SK-N-SH (cell line): ENCODE measurements around the gene TCF12. TPM values are rescaled to one million over a fixed set of nuclear protein-coding genes. Genes with fewer than 3 reads are reported as not detected.

Experiments
- CTCF ChIA-PET: fragments of 300-600, 350-600 bp; formaldehyde crosslinking; extraction: SDS; loops from one replicate; lab custom pipeline; 2021; lab: Yijun Ruan, JAX
- POLR2A ChIA-PET: fragments of 350-600 bp; sonication (Branson Sonifier 250); formaldehyde crosslinking; extraction: SDS; loops from one replicate; lab custom pipeline; 2020; ENCODE audit warnings: antibody characterized with exemption, inconsistent platforms; lab: Yijun Ruan, JAX
- DNase-seq: peaks from one replicate; pipeline ENCODE4 v3.0.0; 2012
- H2AFZ ChIP-seq: fragments of 200-600 bp; sonication (generic); 2 replicates; pipeline ENCODE4 v1.8.1; 2016; ENCODE audit warnings: antibody characterized with exemption, mild to moderate bottlenecking, low read depth
- H3F3A ChIP-seq: fragments of 200-600 bp; sonication (generic); replicated peaks from 2 replicates; pipeline ENCODE3; 2016; ENCODE audit warnings: antibody characterized with exemption, mild to moderate bottlenecking; ENCODE audit not compliant: insufficient read depth
- H3K27ac ChIP-seq, 2 experiments: fragments of 200-500 bp in 1 of 2; fragments of 200-600 bp in 1 of 2; sonication (Bioruptor generic) in 1 of 2; sonication (generic), shearing (Covaris generic) in 1 of 2; 2 replicates each; pipeline versions ENCODE4 v1.5.1 to v1.6.1; 2014 to 2016; ENCODE audit warnings: low read depth in 2 of 2, inconsistent platforms in 1 of 2, low read length in 1 of 2, mild to moderate bottlenecking in 1 of 2, mixed read lengths in 1 of 2
- H3K27me3 ChIP-seq: fragments of 200-600 bp; sonication (generic), shearing (Covaris generic); 2 replicates; pipeline ENCODE4 v1.6.1; 2016; ENCODE audit warnings: mixed run types; ENCODE audit not compliant: insufficient read depth
- H3K36me3 ChIP-seq, 2 experiments: fragments of 200-500 bp in 1 of 2; fragments of 200-600 bp in 1 of 2; sonication (Bioruptor generic) in 1 of 2; sonication (generic) in 1 of 2; replicated peaks in 1 of 2; 2 replicates each; pipeline versions ENCODE3 to v1.5.1; 2014 to 2016; ENCODE audit warnings: low read length in 1 of 2, mild to moderate bottlenecking in 1 of 2; ENCODE audit not compliant: insufficient read depth in 2 of 2, control insufficient read depth in 1 of 2
- H3K4me1 ChIP-seq, 2 experiments: fragments of 200-500 bp in 1 of 2; fragments of 200-600 bp in 1 of 2; sonication (Bioruptor generic) in 1 of 2; sonication (generic), shearing (Covaris generic) in 1 of 2; 2 replicates each; pipeline versions ENCODE4 v1.5.1 to v1.6.1; 2014 to 2016; ENCODE audit warnings: low read depth in 1 of 2, low read length in 1 of 2, mixed run types in 1 of 2; ENCODE audit not compliant: insufficient read depth in 2 of 2, control insufficient read depth in 1 of 2
- H3K4me2 ChIP-seq: fragments of 200-600 bp; sonication (generic), shearing (Covaris generic); 2 replicates; pipeline ENCODE4 v1.6.1; 2017; ENCODE audit warnings: mixed run types
- H3K4me3 ChIP-seq, 2 experiments: fragments of 200-500 bp in 1 of 2; fragments of 200-600 bp in 1 of 2; sonication (Bioruptor generic) in 1 of 2; sonication (generic), shearing (Covaris generic) in 1 of 2; 2 replicates each; pipeline versions ENCODE4 v1.5.1 to v1.8.1; 2014 to 2016; ENCODE audit warnings: low read depth in 2 of 2, inconsistent platforms in 1 of 2, low read length in 1 of 2, mild to moderate bottlenecking in 1 of 2, mixed read lengths in 1 of 2, moderate library complexity in 1 of 2
- H3K79me2 ChIP-seq: fragments of 200-600 bp; sonication (generic); 2 replicates; pipeline ENCODE4 v1.8.1; 2017; ENCODE audit warnings: mild to moderate bottlenecking; ENCODE audit not compliant: insufficient read depth
- H3K9ac ChIP-seq: fragments of 200-600 bp; sonication (generic); 2 replicates; pipeline ENCODE4 v1.6.1; 2017; ENCODE audit warnings: mixed run types
- H3K9me2 ChIP-seq: fragments of 200-600 bp; sonication (generic); 2 replicates; pipeline ENCODE4 v1.6.1; 2017; ENCODE audit warnings: mixed run types
- H3K9me3 ChIP-seq: fragments of 200-600 bp; sonication (generic); 2 replicates; pipeline ENCODE4 v1.6.1; 2017; ENCODE audit warnings: mixed run types, mild to moderate bottlenecking, moderate library complexity
- H4K20me1 ChIP-seq: fragments of 200-600 bp; sonication (generic); 2 replicates; pipeline ENCODE4 v1.6.1; 2017; ENCODE audit warnings: mild to moderate bottlenecking, mixed run types; ENCODE audit not compliant: insufficient read depth
- CTCF ChIP-seq: fragments of 200-600 bp; sonication (generic); IDR thresholded peaks from 2 replicates; pipeline ENCODE4 v1.6.1; 2017; ENCODE audit warnings: antibody characterized with exemption, mild to moderate bottlenecking, moderate library complexity
- FOXM1 ChIP-seq: IDR thresholded peaks from 2 replicates; pipeline ENCODE4 v1.4.0; 2012; ENCODE audit warnings: low read depth, mild to moderate bottlenecking
- GATA2 ChIP-seq: sonication (generic); formaldehyde crosslinking; IDR thresholded peaks from 2 replicates; pipeline ENCODE4 v1.5.0; 2020; ENCODE audit warnings: mild to moderate bottlenecking, missing genetic modification reagents
- MAX ChIP-seq: IDR thresholded peaks from 2 replicates; pipeline ENCODE4 v1.4.0; 2012; ENCODE audit warnings: low read depth
- NFIC ChIP-seq: IDR thresholded peaks from 2 replicates; pipeline ENCODE4 v1.4.0; 2012; ENCODE audit warnings: borderline replicate concordance
- NRF1 ChIP-seq: IDR thresholded peaks from 2 replicates; pipeline ENCODE4 v1.6.1; 2012; ENCODE audit warnings: low read depth, mild to moderate bottlenecking, low read length
- POLR2AphosphoS5 ChIP-seq: IDR thresholded peaks from 2 replicates; pipeline ENCODE4 v1.6.1; 2012; ENCODE audit warnings: low read depth, low read length
- RAD21 ChIP-seq: IDR thresholded peaks from 2 replicates; pipeline ENCODE4 v1.6.1; 2012; ENCODE audit warnings: mild to moderate bottlenecking, low read length
- RCOR1 ChIP-seq: fragments of 150-350 bp; IDR thresholded peaks from 2 replicates; pipeline ENCODE4 v1.6.1; 2017; ENCODE audit warnings: antibody characterized with exemption, low read length
- REST ChIP-seq: IDR thresholded peaks from 2 replicates; pipeline ENCODE4 v1.6.1; 2012; ENCODE audit warnings: mild to moderate bottlenecking, low read depth, low read length, moderate library complexity
- RXRA ChIP-seq: IDR thresholded peaks from 2 replicates; pipeline ENCODE4 v1.4.0; 2012; ENCODE audit warnings: low read depth, mild to moderate bottlenecking, borderline replicate concordance
- SMC3 ChIP-seq: IDR thresholded peaks from 2 replicates; pipeline ENCODE4 v1.6.1; 2012; ENCODE audit warnings: low read depth, low read length, improper control_type of control experiment
- TAF1 ChIP-seq: IDR thresholded peaks from 2 replicates; pipeline ENCODE4 v1.6.1; 2012; ENCODE audit warnings: low read depth, mild to moderate bottlenecking, low read length, moderate library complexity, borderline replicate concordance
- TEAD4 ChIP-seq: IDR thresholded peaks from 2 replicates; pipeline ENCODE4 v1.4.0; 2012; ENCODE audit warnings: mild to moderate bottlenecking, borderline replicate concordance; ENCODE audit not compliant: insufficient read depth
- USF2 ChIP-seq: fragments of 150-350 bp; IDR thresholded peaks from 2 replicates; pipeline ENCODE4 v1.6.1; 2017; ENCODE audit warnings: antibody characterized with exemption, low read length, low read depth, borderline replicate concordance
- YY1 ChIP-seq: IDR thresholded peaks from 2 replicates; pipeline ENCODE4 v1.4.0; 2012; ENCODE audit warnings: low read depth, mild to moderate bottlenecking
- ZBTB33 ChIP-seq: IDR thresholded peaks from 2 replicates; pipeline ENCODE4 v1.4.0; 2012; ENCODE audit warnings: low read depth, borderline replicate concordance
- WGBS: methylation state at CpG from one replicate; pipeline ENCODE4 v1.1.6; 2017; ENCODE audit warnings: low lambda C conversion rate; 5-methylcytosine and 5-hydroxymethylcytosine counted together
- polyA plus RNA-seq, 3 experiments: library from polyadenylated mRNA; depleted of rRNA; stranded (reverse); fragments of >200 nt; gene quantifications; 2 replicates each; pipeline ENCODE4 v1.2.3, GENCODE V29; 2012

The TCF12 gene
- polyA plus RNA-seq, 1 of the 3 experiments (the other 2 are of a cell fraction), result 49.6 TPM

- TF ChIP-seq REST (no peak), GATA2 (no peak), MAX (no peak), TAF1 (no peak)
Observed at GRCh38 chr15:57237301-57237642, 318.8 kb downstream of the TCF12 start (continued).

GRCh38 chr15:57237676-57238075 lies 319.2 kb downstream of the TCF12 start:
- H3K9me2 ChIP-seq, result no peaks in the 10 kb centered on the region
- no peak overlapping the region for H3K4me2 ChIP-seq
- H3F3A ChIP-seq, result peaks cover 21% of the 10 kb centered on the region
- peaks cover 41 to 68% of the 10 kb centered on the region in 2 experiments for H3K36me3 ChIP-seq
- 93% methylated on average over 1 of the region's 1 CpG for WGBS
- peaks cover 40% of the 10 kb centered on the region for H3K79me2 ChIP-seq
- H3K27me3 ChIP-seq, result no peaks in the 10 kb centered on the region
- H3K4me1 ChIP-seq, result peaks cover 6 to 13% of the 10 kb centered on the region in 2 experiments; a peak in 3 of 4 replicates
- POLR2A ChIA-PET, result no interaction called here
- H3K9ac ChIP-seq, result no peak overlapping the region
- no peak overlapping the region for H3K27ac ChIP-seq
- H2AFZ ChIP-seq, result no peak overlapping the region
- no peak for DNase-seq
- H4K20me1 ChIP-seq, result no peaks in the 10 kb centered on the region
- TF ChIP-seq CTCF, result no peak
- TF ChIP-seq RXRA, result no peak
- TF ChIP-seq, all 33 proteins: peak for 0
- CTCF ChIA-PET, result interaction anchor here (0.8 to 1.5 kb wide), 3 partner anchors 11 to 69 kb away, joined by 3 to 6 read pairs (median 3); no protein-coding TSS in a partner anchor
- H3K4me3 ChIP-seq, result no peak overlapping the region
- H3K9me3 ChIP-seq, result no peaks in the 10 kb centered on the region

- Histone ChIP-seq H3K36me3 (peaks cover 43 to 58% of the 10 kb centered on the region in 2 experiments), H3F3A (peaks cover 10% of the 10 kb centered on the region), H3K4me1 (peaks cover 5 to 14% of the 10 kb centered on the region in 2 experiments; a peak in 3 of 4 replicates), H3K9me3 (no peaks in the 10 kb centered on the region), H3K9ac (no peak overlapping the region), H3K27ac (no peak overlapping the region), H3K27me3 (no peaks in the 10 kb centered on the region), H3K9me2 (no peaks in the 10 kb centered on the region), H2AFZ (no peak overlapping the region), H4K20me1 (no peaks in the 10 kb centered on the region), H3K4me2 (no peak overlapping the region), H3K4me3 (no peak overlapping the region), H3K79me2 (0 out of 2 replicates have a peak, but pooled peaks cover 13% of the 10 kb centered on the region)
- CTCF ChIA-PET, result interaction anchor here (1.0 to 2.2 kb wide), 4 partner anchors 10 to 61 kb away, joined by 3 to 7 read pairs (median 3); no protein-coding TSS in a partner anchor
- DNase-seq, result no peak
- POLR2A ChIA-PET, result no interaction called here
- 56% methylated on average over 3 of the region's 3 CpGs for WGBS
- no peak for TF ChIP-seq SMC3
- TF ChIP-seq NRF1, result no peak
- TF ChIP-seq POLR2AphosphoS5, result no peak
- TF ChIP-seq USF2, result no peak
- TF ChIP-seq ZBTB33, result no peak
- TF ChIP-seq NFIC, result no peak
- TF ChIP-seq TEAD4, result no peak
- no peak for TF ChIP-seq RCOR1
- TF ChIP-seq FOXM1, result no peak
- no peak for TF ChIP-seq RAD21
- no peak for TF ChIP-seq YY1
Observed at GRCh38 chr15:57245130-57245529, 326.7 kb downstream of the TCF12 start.
